ENCODE results near the gene DNAAF3. TPM values are rescaled to one million over a fixed set of nuclear protein-coding genes. Genes with fewer than 3 reads are reported as not detected.

Gene DNAAF3
- total and polyA plus RNA-seq, 9 donors = 0.16 to 34.8 (median 1.0) TPM; not detected in 2

Small RNAs within 50 kb of the gene (microRNA-seq; reads per million reads assigned to microRNA genes)
- 0 reads per million in 3 donors for gene MIR7975

Small RNAs within 50 kb of the gene (small RNA-seq; reads per million reads assigned to genes)
- gene MIR7975 (not detected), gene RF01210 (not detected)

Other genes starting within 250 kb of the DNAAF3 start
- gene NLRP7, start 219.1 kb downstream of the DNAAF3 start, total RNA-seq = not detected
- gene NLRP7, start 219.1 kb downstream of the DNAAF3 start, polyA plus RNA-seq = under 1 TPM; 0.10 to 0.64 TPM
- gene NLRP2, start 200.2 kb downstream of the DNAAF3 start, total RNA-seq = 1 to 10 TPM in 3 of 7 donors, under 1 TPM in 3, not detected in 1; 0.15 to 3.8 (median 1.5) TPM
- gene NLRP2, start 200.2 kb downstream of the DNAAF3 start, polyA plus RNA-seq = 1 to 10 TPM; 1.6 to 4.2 TPM
- 1 to 10 TPM in 1 of 7 donors, under 1 TPM in 5, not detected in 1; 0.35 to 1.6 (median 0.57) TPM for gene GP6, start 128.3 kb downstream of the DNAAF3 start, total RNA-seq
- gene GP6, start 128.3 kb downstream of the DNAAF3 start, polyA plus RNA-seq = under 1 TPM; 0.16 to 0.20 TPM
- 10 to 100 TPM in 6 of 7 donors, 1 to 10 TPM in 1; 7.8 to 17.3 (median 12.0) TPM for gene RDH13, start 103.5 kb downstream of the DNAAF3 start, total RNA-seq
- 10 to 100 TPM in 1 of 2 donors, 1 to 10 TPM in 1; 8.3 to 10.1 TPM for gene RDH13, start 103.5 kb downstream of the DNAAF3 start, polyA plus RNA-seq
- 100 to 1,000 TPM in 1 of 7 donors, 10 to 100 TPM in 2, 1 to 10 TPM in 3, under 1 TPM in 1; 0.88 to 142 (median 9.5) TPM for gene EPS8L1, start 90.7 kb downstream of the DNAAF3 start, total RNA-seq
- gene EPS8L1, start 90.7 kb downstream of the DNAAF3 start, polyA plus RNA-seq = 1 to 10 TPM in 1 of 2 donors, under 1 TPM in 1; 0.87 to 2.8 TPM
- 100 to 1,000 TPM in 4 of 7 donors, 10 to 100 TPM in 3; 45.4 to 152 (median 110) TPM for gene PPP1R12C, start 49.0 kb downstream of the DNAAF3 start, total RNA-seq
- gene PPP1R12C, start 49.0 kb downstream of the DNAAF3 start, polyA plus RNA-seq = 100 to 1,000 TPM in 1 of 2 donors, 10 to 100 TPM in 1; 21.4 to 118 TPM
- 1 to 10 TPM in 4 of 7 donors, not detected in 3; 2.0 to 3.6 (median 2.8) TPM for gene TNNT1, start 17.4 kb downstream of the DNAAF3 start, total RNA-seq
- gene TNNT1, start 17.4 kb downstream of the DNAAF3 start, polyA plus RNA-seq = 1 to 10 TPM in 1 of 2 donors, not detected in 1; 1.3 TPM
- gene TNNI3, start 8.9 kb downstream of the DNAAF3 start, total RNA-seq = 10 to 100 TPM in 1 of 7 donors, 1 to 10 TPM in 1, under 1 TPM in 3, not detected in 2; 0.62 to 10.2 (median 0.87) TPM
- gene TNNI3, start 8.9 kb downstream of the DNAAF3 start, polyA plus RNA-seq = 10 to 100 TPM in 1 of 2 donors, 1 to 10 TPM in 1; 2.4 to 14.4 TPM
- gene SYT5, start 13.7 kb upstream of the DNAAF3 start, total RNA-seq = 1 to 10 TPM in 1 of 7 donors, under 1 TPM in 3, not detected in 3; 0.08 to 2.3 (median 0.46) TPM
- not detected for gene SYT5, start 13.7 kb upstream of the DNAAF3 start, polyA plus RNA-seq
- 1 to 10 TPM in 5 of 7 donors, under 1 TPM in 2; 0.23 to 4.1 (median 1.2) TPM for gene PTPRH, start 42.9 kb upstream of the DNAAF3 start, total RNA-seq
- 1 to 10 TPM in 1 of 2 donors, under 1 TPM in 1; 0.45 to 4.6 TPM for gene PTPRH, start 42.9 kb upstream of the DNAAF3 start, polyA plus RNA-seq
- 1 to 10 TPM; 2.6 to 4.9 (median 3.5) TPM for gene TMEM86B, start 62.1 kb upstream of the DNAAF3 start, total RNA-seq
- gene TMEM86B, start 62.1 kb upstream of the DNAAF3 start, polyA plus RNA-seq = 1 to 10 TPM in 1 of 2 donors, not detected in 1; 3.0 TPM
- gene PPP6R1, start 92.4 kb upstream of the DNAAF3 start, total RNA-seq = 10 to 100 TPM; 14.1 to 52.2 (median 46.3) TPM
- gene PPP6R1, start 92.4 kb upstream of the DNAAF3 start, polyA plus RNA-seq = 10 to 100 TPM; 21.3 to 26.9 TPM
- gene HSPBP1, start 113.5 kb upstream of the DNAAF3 start, total RNA-seq = 10 to 100 TPM; 20.5 to 40.7 (median 31.8) TPM
- 10 to 100 TPM in 1 of 2 donors, 1 to 10 TPM in 1; 3.6 to 36.5 TPM for gene HSPBP1, start 113.5 kb upstream of the DNAAF3 start, polyA plus RNA-seq
- gene BRSK1, start 117.4 kb upstream of the DNAAF3 start, total RNA-seq = 10 to 100 TPM in 1 of 7 donors, 1 to 10 TPM in 6; 1.9 to 11.3 (median 4.8) TPM
- 1 to 10 TPM; 2.3 to 5.0 TPM for gene BRSK1, start 117.4 kb upstream of the DNAAF3 start, polyA plus RNA-seq
- gene TMEM150B, start 158.7 kb upstream of the DNAAF3 start, total RNA-seq = 1 to 10 TPM in 3 of 7 donors, under 1 TPM in 4; 0.36 to 3.9 (median 0.79) TPM
- under 1 TPM; 0.55 to 0.73 TPM for gene TMEM150B, start 158.7 kb upstream of the DNAAF3 start, polyA plus RNA-seq
- 10 to 100 TPM in 6 of 7 donors, 1 to 10 TPM in 1; 8.1 to 26.2 (median 12.6) TPM for gene KMT5C, start 173.3 kb upstream of the DNAAF3 start, total RNA-seq
- 10 to 100 TPM in 1 of 2 donors, under 1 TPM in 1; 0.37 to 11.9 TPM for gene KMT5C, start 173.3 kb upstream of the DNAAF3 start, polyA plus RNA-seq
- gene COX6B2, start 188.1 kb upstream of the DNAAF3 start, total RNA-seq = 1 to 10 TPM in 1 of 7 donors, under 1 TPM in 5, not detected in 1; 0.20 to 1.5 (median 0.46) TPM
- under 1 TPM in 1 of 2 donors, not detected in 1; 0.10 TPM for gene COX6B2, start 188.1 kb upstream of the DNAAF3 start, polyA plus RNA-seq
- gene GARIN5B, start 196.6 kb upstream of the DNAAF3 start, total RNA-seq = not detected
- not detected for gene GARIN5B, start 196.6 kb upstream of the DNAAF3 start, polyA plus RNA-seq
- gene IL11, start 203.8 kb upstream of the DNAAF3 start, total RNA-seq = 1 to 10 TPM in 1 of 7 donors, under 1 TPM in 1, not detected in 5; 0.11 to 1.3 TPM
- gene IL11, start 203.8 kb upstream of the DNAAF3 start, polyA plus RNA-seq = under 1 TPM in 1 of 2 donors, not detected in 1; 0.08 TPM
- 10 to 100 TPM in 1 of 7 donors, 1 to 10 TPM in 3, under 1 TPM in 1, not detected in 2; 0.72 to 45.1 (median 2.5) TPM for gene TMEM190, start 210.2 kb upstream of the DNAAF3 start, total RNA-seq
- gene TMEM190, start 210.2 kb upstream of the DNAAF3 start, polyA plus RNA-seq = not detected
- gene TMEM238, start 217.7 kb upstream of the DNAAF3 start, total RNA-seq = 10 to 100 TPM in 1 of 7 donors, 1 to 10 TPM in 5, under 1 TPM in 1; 0.93 to 31.2 (median 2.5) TPM
- gene TMEM238, start 217.7 kb upstream of the DNAAF3 start, polyA plus RNA-seq = under 1 TPM in 1 of 2 donors, not detected in 1; 0.10 TPM
- gene RPL28, start 219.3 kb upstream of the DNAAF3 start, total RNA-seq = 1,000 to 10,000 TPM in 5 of 7 donors, 100 to 1,000 TPM in 2; 604 to 2,543 (median 2,257) TPM
- gene RPL28, start 219.3 kb upstream of the DNAAF3 start, polyA plus RNA-seq = 1,000 to 10,000 TPM in 1 of 2 donors, 100 to 1,000 TPM in 1; 391 to 2,645 TPM
- 10 to 100 TPM; 10.0 to 30.1 (median 17.9) TPM for gene UBE2S, start 241.2 kb upstream of the DNAAF3 start, total RNA-seq
- 1 to 10 TPM; 3.2 to 8.2 TPM for gene UBE2S, start 241.2 kb upstream of the DNAAF3 start, polyA plus RNA-seq